Stomach smooth muscle (tissue), 2 donors: Measurements from ENCODE around the gene SUPT20H.

Experiments used
- H3K27ac ChIP-seq: one replicate; pipeline ENCODE4 v1.7.0; 2013; ENCODE audit warnings: mild to moderate bottlenecking, low read length, inconsistent platforms
- H3K27me3 ChIP-seq, 2 donors: one replicate each; pipeline ENCODE4 v1.7.0; 2013; ENCODE audit warnings: low read length in 2 of 2; ENCODE audit not compliant: insufficient read depth in 2 of 2, control insufficient read depth in 1 of 2
- H3K36me3 ChIP-seq, 2 donors: one replicate each; pipeline ENCODE4 v1.7.0; 2013; ENCODE audit warnings: low read length in 2 of 2; ENCODE audit not compliant: control insufficient read depth in 2 of 2, insufficient read depth in 2 of 2
- H3K4me1 ChIP-seq: one replicate; pipeline ENCODE4 v1.7.0; 2013; ENCODE audit warnings: low read length; ENCODE audit not compliant: control insufficient read depth, insufficient read depth
- H3K4me3 ChIP-seq, 2 donors: one replicate each; pipeline ENCODE4 v1.7.0; 2013; ENCODE audit warnings: low read length in 2 of 2
- H3K9ac ChIP-seq, 2 donors: one replicate each; pipeline ENCODE4 v1.7.0; 2013; ENCODE audit warnings: low read length in 2 of 2, mild to moderate bottlenecking in 1 of 2
- H3K9me3 ChIP-seq, 2 donors: one replicate each; pipeline ENCODE4 v1.7.0; 2013; ENCODE audit warnings: low read length in 2 of 2; ENCODE audit not compliant: control insufficient read depth in 2 of 2
- donor health status: healthy.
- donor health status: Pancreatic carcinoma.

The SUPT20H gene

GRCh38 chr13:37010424-37010823 is 49.1 kb downstream of the SUPT20H start:
- Histone ChIP-seq H3K4me3 (no peak overlapping the region), H3K27me3 (no peaks in the 10 kb centered on the region), H3K9ac (no peak overlapping the region), H3K27ac (no peak overlapping the region), H3K4me1 (no peaks in the 10 kb centered on the region), H3K36me3 (peaks cover 26 to 29% of the 10 kb centered on the region in 2 donors), H3K9me3 (no peaks in the 10 kb centered on the region)

DNA sequence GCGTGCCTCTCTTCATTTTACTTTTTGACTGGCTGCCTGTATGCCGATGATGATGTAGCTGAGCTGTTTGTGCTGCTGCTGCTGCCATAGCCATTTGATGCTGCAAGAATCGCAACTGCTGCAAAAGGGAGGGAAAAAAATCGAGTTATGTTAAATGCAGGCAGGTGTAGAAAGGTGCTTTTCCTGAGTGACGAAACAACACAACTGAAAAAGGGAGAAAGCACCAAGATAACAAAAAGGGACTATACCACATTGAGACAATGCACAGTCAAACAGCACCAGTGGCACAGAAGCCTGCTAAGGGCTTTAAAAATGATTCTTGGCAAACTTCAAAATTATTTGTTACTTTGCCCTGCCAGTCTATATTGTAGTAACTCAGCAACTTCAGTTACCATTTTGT is 49.8 kb downstream of the SUPT20H start:
- H3K9ac ChIP-seq = no peak overlapping the region
- peaks cover 31 to 36% of the 10 kb centered on the region in 2 donors for H3K36me3 ChIP-seq
- no peaks in the 10 kb centered on the region for H3K27me3 ChIP-seq
- H3K4me3 ChIP-seq = no peak overlapping the region
- no peaks in the 10 kb centered on the region for H3K9me3 ChIP-seq
- no peaks in the 10 kb centered on the region for H3K4me1 ChIP-seq
- H3K27ac ChIP-seq = no peak overlapping the region

- Histone ChIP-seq H3K27ac (no peak overlapping the region), H3K4me3 (peak overlapping the region in 1 of 2 donors; percentile 99), H3K27me3 (no peaks in the 10 kb centered on the region), H3K9ac (peak overlapping the region in 1 of 2 donors; percentile 95), H3K4me1 (peaks cover 9% of the 10 kb centered on the region), H3K36me3 (peaks cover 10 to 23% of the 10 kb centered on the region in 2 donors), H3K9me3 (no peaks in the 10 kb centered on the region)
Measured at GRCh38 chr13:37001921-37002250, 57.6 kb downstream of the SUPT20H start.

- Histone ChIP-seq H3K9me3 (no peaks in the 10 kb centered on the region), H3K4me3 (peak within 1 kb of the TSS; percentile 96 to 99), H3K27ac (peak within 1 kb of the TSS; percentile 98), H3K36me3 (peaks cover 3 to 16% of the 10 kb centered on the region in 2 donors), H3K9ac (peak within 1 kb of the TSS; percentile 95 to 96), H3K27me3 (no peaks in the 10 kb centered on the region), H3K4me1 (peaks cover 9% of the 10 kb centered on the region)
Measured at GRCh38 chr13:36999054-36999714, 60.3 kb downstream of the SUPT20H start, which contains the start of gene ALG5. Gene ALG5 (minus strand): TSS chr13:36999340. CDS start chr13:36999300, 40 bp downstream.

DNA sequence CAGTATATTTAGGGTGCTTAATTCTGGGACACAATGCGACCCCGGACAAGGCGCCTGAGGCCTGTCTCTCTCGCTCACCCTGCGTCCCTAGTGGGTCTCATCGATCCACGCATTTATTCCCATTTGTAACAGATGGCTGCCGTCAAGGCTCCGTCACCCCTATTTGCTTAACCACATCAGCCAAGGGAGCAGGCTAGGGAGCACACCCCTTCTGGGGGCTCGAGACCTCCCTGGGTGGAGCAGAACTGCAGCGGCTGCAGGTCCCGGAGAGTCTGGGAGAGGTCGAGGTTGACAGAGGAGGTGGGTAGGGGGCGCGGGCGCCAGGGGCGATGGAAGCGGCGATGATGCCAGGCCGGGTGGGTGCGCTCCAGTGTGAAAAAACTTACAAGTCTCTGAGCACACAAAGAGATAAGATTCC is 60.9 kb downstream of the SUPT20H start:
- Histone ChIP-seq H3K9me3 (no peaks in the 10 kb centered on the region), H3K27ac (peak overlapping the region; percentile 98), H3K4me1 (peaks cover 9% of the 10 kb centered on the region), H3K27me3 (no peaks in the 10 kb centered on the region), H3K36me3 (peaks cover 5 to 19% of the 10 kb centered on the region in 2 donors), H3K9ac (peak overlapping the region; percentile 83 to 84), H3K4me3 (peak overlapping the region; percentile 96 to 99)

GRCh38 chr13:36997716-36998427 is 61.6 kb downstream of the SUPT20H start:
- Histone ChIP-seq H3K36me3 (peaks cover 11 to 21% of the 10 kb centered on the region in 2 donors), H3K4me1 (peaks cover 9% of the 10 kb centered on the region), H3K9ac (peak overlapping the region; percentile 83 to 84), H3K27me3 (no peaks in the 10 kb centered on the region), H3K4me3 (peak overlapping the region; percentile 96 to 99), H3K27ac (no peak overlapping the region), H3K9me3 (no peaks in the 10 kb centered on the region)

DNA sequence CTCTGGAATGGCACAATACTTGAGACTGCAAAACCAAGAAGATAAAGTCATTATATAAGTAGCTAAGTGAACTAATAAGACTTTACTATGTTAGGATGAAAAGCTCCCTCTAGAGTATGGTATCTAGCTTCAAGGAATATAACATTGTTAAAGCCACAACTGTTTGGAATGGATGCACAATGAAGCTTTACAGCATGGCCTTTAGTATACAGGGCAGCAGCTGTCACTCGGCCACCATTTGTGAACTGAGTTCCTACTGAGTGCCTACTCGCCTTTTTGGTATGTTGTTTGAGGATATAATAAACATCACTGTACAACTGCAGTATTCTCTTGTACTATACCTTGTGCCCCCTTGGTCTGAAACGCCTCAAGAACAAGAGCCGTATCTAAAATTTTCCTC is 67.1 kb downstream of the SUPT20H start:
- H3K4me1 ChIP-seq = no peaks in the 10 kb centered on the region
- H3K27ac ChIP-seq = no peak overlapping the region
- H3K36me3 ChIP-seq = peaks cover 54 to 58% of the 10 kb centered on the region in 2 donors
- H3K9me3 ChIP-seq = no peaks in the 10 kb centered on the region
- H3K27me3 ChIP-seq = no peaks in the 10 kb centered on the region
- H3K4me3 ChIP-seq = no peak overlapping the region
- no peak overlapping the region for H3K9ac ChIP-seq

DNA sequence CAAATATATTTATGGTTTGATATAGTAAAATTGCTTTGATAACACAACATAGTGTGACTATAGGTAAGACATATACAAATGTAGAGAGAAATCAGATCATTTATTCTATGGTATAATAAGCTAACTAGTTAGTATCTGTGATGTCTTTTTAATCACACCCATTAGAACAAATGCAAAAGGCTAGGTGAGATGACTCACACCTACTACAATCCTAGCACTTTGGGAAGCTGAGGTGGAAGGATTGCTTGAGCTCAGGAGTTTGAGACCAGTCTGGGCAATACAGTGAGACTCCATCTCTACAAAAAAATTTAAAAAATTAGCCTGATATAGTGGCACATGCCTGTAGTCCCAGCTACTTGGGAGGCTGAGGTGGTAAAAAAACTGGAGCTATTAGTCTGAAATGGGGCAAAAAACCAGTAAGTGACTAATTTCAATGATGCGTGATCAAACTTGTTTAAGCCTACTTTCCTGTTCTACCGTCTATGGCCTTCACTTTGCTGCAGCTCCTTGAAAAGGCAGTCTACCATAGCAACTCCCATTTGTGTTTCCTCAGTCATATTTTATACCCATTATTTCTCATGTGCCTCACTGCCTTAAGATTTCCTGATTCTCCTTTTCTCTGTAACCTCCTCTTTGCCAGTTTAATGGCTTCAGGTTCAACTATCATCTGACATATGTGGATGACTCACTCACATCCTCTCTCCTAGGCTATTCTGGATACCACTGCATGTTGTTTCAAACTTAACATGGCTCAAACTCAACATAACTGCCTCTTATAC is 72.8 kb downstream of the SUPT20H start:
- no peaks in the 10 kb centered on the region for H3K27me3 ChIP-seq
- H3K4me3 ChIP-seq = no peak overlapping the region
- H3K4me1 ChIP-seq = no peaks in the 10 kb centered on the region
- no peak overlapping the region for H3K27ac ChIP-seq
- H3K9ac ChIP-seq = no peak overlapping the region
- peaks cover 47 to 48% of the 10 kb centered on the region in 2 donors for H3K36me3 ChIP-seq
- H3K9me3 ChIP-seq = no peaks in the 10 kb centered on the region

GRCh38 chr13:36981156-36981743 is 78.2 kb downstream of the SUPT20H start:
- Histone ChIP-seq H3K9ac (no peak overlapping the region), H3K27ac (no peak overlapping the region), H3K4me3 (no peak overlapping the region), H3K36me3 (peaks cover 10 to 15% of the 10 kb centered on the region in 2 donors), H3K27me3 (no peaks in the 10 kb centered on the region), H3K4me1 (no peaks in the 10 kb centered on the region), H3K9me3 (no peaks in the 10 kb centered on the region)

- H3K36me3 ChIP-seq = peaks cover 13 to 17% of the 10 kb centered on the region in 2 donors
- H3K4me3 ChIP-seq = no peak overlapping the region
- no peaks in the 10 kb centered on the region for H3K4me1 ChIP-seq
- no peaks in the 10 kb centered on the region for H3K27me3 ChIP-seq
- peaks cover 0 to 3% of the 10 kb centered on the region in 2 donors for H3K9me3 ChIP-seq
- no peak overlapping the region for H3K9ac ChIP-seq
- H3K27ac ChIP-seq = no peak overlapping the region
Measured at GRCh38 chr13:36979361-36980050, 80.0 kb downstream of the SUPT20H start.
